H54 (cell line): Measurements from ENCODE around the gene KSR1.
"Not testable (repeated sequence)": the region's sequence is repeated elsewhere in the genome, so short reads cannot be mapped to it uniquely, and the experiment has no call there.

Experiments used
- DNase-seq: peaks from one replicate; pipeline ENCODE4 v3.0.0; 2011; ENCODE audit warnings: low spot score, mixed read lengths; ENCODE audit not compliant: insufficient read length
- FAIRE-seq: peaks from 3 replicates; lab custom pipeline; 2011; peaks lifted over from hg19 to GRCh38; lab: Jason Lieb, UNC
- POLR2A ChIP-seq: IDR thresholded peaks from 2 replicates; pipeline ENCODE4 v1.6.1; 2011; ENCODE audit warnings: low read depth, mild to moderate bottlenecking, low read length

The KSR1 gene

GRCh38 chr17:27495460-27495859 lies 39.2 kb downstream of the KSR1 start:
- FAIRE-seq (no peak), DNase-seq (no peak)
- no peak for TF ChIP-seq POLR2A

GRCh38 chr17:27496005-27496404 lies 39.8 kb downstream of the KSR1 start:
- no peak for TF ChIP-seq POLR2A
- DNase-seq (no peak), FAIRE-seq (no peak)

GRCh38 chr17:27496437-27496943 lies 40.2 kb downstream of the KSR1 start:
- DNase-seq (no peak), FAIRE-seq (no peak)
- TF ChIP-seq POLR2A: no peak

GRCh38 chr17:27496971-27497370 lies 40.7 kb downstream of the KSR1 start:
- FAIRE-seq (no peak), DNase-seq (no peak)
- TF ChIP-seq POLR2A: no peak

- FAIRE-seq: no peak
- TF ChIP-seq POLR2A: no peak
- no peak for DNase-seq
Measured at GRCh38 chr17:27497696-27498095, 41.4 kb downstream of the KSR1 start.

- DNase-seq (no peak), FAIRE-seq (no peak)
- no peak for TF ChIP-seq POLR2A
Measured at GRCh38 chr17:27498615-27499309, 42.5 kb downstream of the KSR1 start.

- no peak for TF ChIP-seq POLR2A
- DNase-seq (no peak), FAIRE-seq (no peak)
Measured at GRCh38 chr17:27499451-27500265, 43.4 kb downstream of the KSR1 start.

- FAIRE-seq, DNase-seq: not testable (repeated sequence)
Measured at GRCh38 chr17:27501338-27501737, 45.1 kb downstream of the KSR1 start.

GRCh38 chr17:27502526-27503324 lies 46.5 kb downstream of the KSR1 start:
- FAIRE-seq: no peak
- TF ChIP-seq POLR2A: no peak
- DNase-seq: no peak

- FAIRE-seq (no peak), DNase-seq (no peak)
- TF ChIP-seq POLR2A: no peak
Measured at GRCh38 chr17:27503611-27504010, 47.4 kb downstream of the KSR1 start.

- no peak for TF ChIP-seq POLR2A
- FAIRE-seq: no peak
- DNase-seq: no peak
Measured at GRCh38 chr17:27504188-27504995, 48.1 kb downstream of the KSR1 start.

- DNase-seq (no peak), FAIRE-seq (no peak)
- no peak for TF ChIP-seq POLR2A
Measured at GRCh38 chr17:27506348-27507218, 50.3 kb downstream of the KSR1 start.
